ENCODE results near the gene DPYSL5.

The DPYSL5 gene

DNA sequence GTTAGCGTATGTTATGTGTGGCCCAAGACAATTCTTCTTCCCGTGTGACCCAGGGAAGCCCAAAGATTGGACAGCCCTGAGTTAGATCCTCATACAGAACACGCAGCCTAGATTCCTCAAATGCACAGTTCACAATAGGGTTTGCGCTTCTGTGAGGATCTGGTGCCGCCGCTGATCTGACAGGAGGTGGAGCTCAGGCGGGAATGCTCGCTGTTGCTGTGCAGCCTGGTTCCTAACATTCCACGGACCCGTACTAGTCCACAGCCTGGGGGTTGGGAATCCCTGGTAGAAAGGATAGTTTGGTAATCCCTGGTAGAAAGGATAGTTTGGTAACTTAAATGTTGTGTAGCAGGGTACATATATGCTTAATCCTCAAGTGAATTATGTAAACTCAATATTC lies 149.5 kb downstream of the DPYSL5 start:
- no peak for DNase-seq

DNA sequence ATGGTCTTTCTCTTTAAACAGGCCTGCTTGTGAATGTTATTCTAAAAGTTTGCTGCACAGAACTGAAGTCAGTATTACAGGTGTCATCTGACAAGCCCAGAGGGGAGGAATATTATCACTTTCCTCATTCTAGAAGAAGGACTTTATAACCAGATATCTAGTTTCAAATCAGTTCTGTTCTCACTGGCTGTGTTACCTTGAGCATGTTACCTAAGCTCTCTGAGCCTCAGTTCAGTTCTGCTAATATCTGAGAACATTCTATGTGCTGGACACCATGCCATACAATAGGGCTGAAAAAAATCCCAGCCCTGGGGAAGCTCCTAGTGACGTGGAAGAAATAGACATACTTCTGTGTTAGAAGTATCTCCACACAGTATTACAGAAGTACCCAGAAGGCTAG lies 150.4 kb downstream of the DPYSL5 start:
- DNase-seq, result no peak
